OCI-LY1 (cell line): ENCODE data around the gene CEP290.

Experiments
- H2AFZ ChIP-seq: fragments of 200-600 bp; sonication (generic), shearing (Covaris generic); 2 replicates; pipeline ENCODE4 v1.6.0; 2014; ENCODE audit warnings: antibody characterized with exemption, mild to moderate bottlenecking, low read length
- H3F3A ChIP-seq: fragments of 200-600 bp; sonication (generic), shearing (Covaris generic); 2 replicates; pipeline ENCODE4 v1.6.0; 2014; ENCODE audit warnings: mild to moderate bottlenecking, antibody characterized with exemption, low read length, moderate library complexity; ENCODE audit not compliant: insufficient read depth
- H3K27ac ChIP-seq: fragments of 200-600 bp; sonication (generic); 2 replicates; pipeline ENCODE4 v1.5.1; 2014; ENCODE audit warnings: low read length, mixed run types, mild to moderate bottlenecking, low read depth; ENCODE audit not compliant: poor library complexity, severe bottlenecking
- H3K27me3 ChIP-seq: fragments of 200-600 bp; sonication (generic); 2 replicates; pipeline ENCODE4 v1.6.0; 2014; ENCODE audit warnings: antibody characterized with exemption, mild to moderate bottlenecking, low read length, moderate library complexity; ENCODE audit not compliant: insufficient read depth
- H3K36me3 ChIP-seq: fragments of 200-600 bp; sonication (generic); 2 replicates; pipeline ENCODE4 v1.6.1; 2014; ENCODE audit warnings: mild to moderate bottlenecking, antibody characterized with exemption, low read length, moderate library complexity, mixed read lengths; ENCODE audit not compliant: insufficient read depth
- H3K4me1 ChIP-seq: fragments of 200-600 bp; sonication (generic); 2 replicates; pipeline ENCODE4 v1.5.1; 2014; ENCODE audit warnings: mild to moderate bottlenecking, low read length, moderate library complexity; ENCODE audit not compliant: insufficient read depth, severe bottlenecking
- H3K4me2 ChIP-seq: fragments of 200-600 bp; sonication (generic), shearing (Covaris generic); 2 replicates; pipeline ENCODE4 v1.6.1; 2014; ENCODE audit warnings: low read length
- H3K4me3 ChIP-seq: fragments of 200-600 bp; sonication (generic); 2 replicates; pipeline ENCODE4 v1.5.1; 2014; ENCODE audit warnings: low read length, low read depth, mild to moderate bottlenecking, mixed read lengths; ENCODE audit not compliant: poor library complexity, severe bottlenecking
- H3K79me2 ChIP-seq: fragments of 200-600 bp; shearing (Covaris generic); 2 replicates; pipeline ENCODE4 v1.6.1; 2016; ENCODE audit warnings: mixed run types, low read length, mixed read lengths; ENCODE audit not compliant: insufficient read depth
- H3K9ac ChIP-seq: fragments of 200-600 bp; sonication (generic), shearing (Covaris generic); 2 replicates; pipeline ENCODE4 v1.6.1; 2014; ENCODE audit warnings: mild to moderate bottlenecking, low read length, mixed read lengths
- H3K9me2 ChIP-seq: fragments of 200-600 bp; sonication (generic), shearing (Covaris generic); 2 replicates; pipeline ENCODE4 v1.6.1; 2014; ENCODE audit warnings: low read depth, mild to moderate bottlenecking, low read length, mixed read lengths
- H3K9me3 ChIP-seq: fragments of 200-600 bp; shearing (Covaris generic); 2 replicates; pipeline ENCODE4 v1.6.1; 2014; ENCODE audit warnings: low read length, mixed read lengths
- H4K20me1 ChIP-seq: fragments of 200-600 bp; sonication (generic), shearing (Covaris generic); 2 replicates; pipeline ENCODE4 v1.6.0; 2016; ENCODE audit warnings: mild to moderate bottlenecking, low read length; ENCODE audit not compliant: insufficient read depth
- CTCF ChIP-seq: fragments of 200-600 bp; sonication (generic), shearing (Covaris generic); IDR thresholded peaks from 2 replicates; pipeline ENCODE4 v1.5.1; 2017; ENCODE audit warnings: mild to moderate bottlenecking, antibody characterized with exemption, low read length, moderate library complexity, mixed read lengths
- EZH2 ChIP-seq: fragments of 200-600 bp; sonication (generic), shearing (Covaris generic); IDR thresholded peaks from 2 replicates; pipeline ENCODE4 v1.8.0; 2017; ENCODE audit warnings: borderline replicate concordance, mixed run types, mild to moderate bottlenecking, antibody characterized with exemption, low read length, moderate library complexity, mixed read lengths

Gene CEP290

GRCh38 chr12:88026196-88026595 is 115.7 kb downstream of the CEP290 start:
- H3K27me3 ChIP-seq, result no peaks in the 10 kb centered on the region
- no peaks in the 10 kb centered on the region for H3K79me2 ChIP-seq
- no peaks in the 10 kb centered on the region for H4K20me1 ChIP-seq
- no peaks in the 10 kb centered on the region; the same call in 1 of the 2 replicates for H3K36me3 ChIP-seq
- H2AFZ ChIP-seq, result no peak overlapping the region
- no peak overlapping the region for H3K4me3 ChIP-seq
- no peak overlapping the region for H3K27ac ChIP-seq
- no peak overlapping the region for H3K4me2 ChIP-seq
- TF ChIP-seq EZH2 (no peak), CTCF (no peak)
- no peaks in the 10 kb centered on the region for H3F3A ChIP-seq
- no peak overlapping the region for H3K9ac ChIP-seq
- H3K9me3 ChIP-seq, result no peaks in the 10 kb centered on the region
- no peaks in the 10 kb centered on the region for H3K9me2 ChIP-seq
- H3K4me1 ChIP-seq, result no peaks in the 10 kb centered on the region

- H3K4me3 ChIP-seq, result no peak overlapping the region
- no peak overlapping the region for H2AFZ ChIP-seq
- H3K9me2 ChIP-seq, result no peaks in the 10 kb centered on the region
- H3K9me3 ChIP-seq, result no peaks in the 10 kb centered on the region
- H3K27ac ChIP-seq, result no peak overlapping the region
- no peak for TF ChIP-seq EZH2
- TF ChIP-seq CTCF, result no peak
- no peaks in the 10 kb centered on the region for H4K20me1 ChIP-seq
- H3F3A ChIP-seq, result no peaks in the 10 kb centered on the region
- no peaks in the 10 kb centered on the region for H3K36me3 ChIP-seq
- no peaks in the 10 kb centered on the region for H3K27me3 ChIP-seq
- no peak overlapping the region for H3K9ac ChIP-seq
- no peaks in the 10 kb centered on the region for H3K79me2 ChIP-seq
- no peaks in the 10 kb centered on the region for H3K4me1 ChIP-seq
- H3K4me2 ChIP-seq, result no peak overlapping the region
Measured at GRCh38 chr12:88017964-88018363, 123.9 kb downstream of the CEP290 start.

GRCh38 chr12:88015825-88016224 is 126.1 kb downstream of the CEP290 start:
- Histone ChIP-seq H3F3A (no peaks in the 10 kb centered on the region), H3K27me3 (no peaks in the 10 kb centered on the region), H4K20me1 (no peaks in the 10 kb centered on the region), H2AFZ (no peak overlapping the region), H3K79me2 (no peaks in the 10 kb centered on the region), H3K4me2 (no peak overlapping the region), H3K4me3 (no peak overlapping the region), H3K27ac (no peak overlapping the region), H3K9ac (no peak overlapping the region), H3K9me2 (no peaks in the 10 kb centered on the region), H3K9me3 (no peaks in the 10 kb centered on the region), H3K4me1 (no peaks in the 10 kb centered on the region), H3K36me3 (no peaks in the 10 kb centered on the region)
- TF ChIP-seq CTCF (no peak), EZH2 (no peak)
